Globus pallidus (tissue), 1 donor: Measurements from ENCODE around the gene ERC1.

Experiments
- DNase-seq: peaks from one replicate; pipeline ENCODE4 v3.0.0-alpha.2; 2015; ENCODE audit warnings: low spot score

ERC1 gene

DNA sequence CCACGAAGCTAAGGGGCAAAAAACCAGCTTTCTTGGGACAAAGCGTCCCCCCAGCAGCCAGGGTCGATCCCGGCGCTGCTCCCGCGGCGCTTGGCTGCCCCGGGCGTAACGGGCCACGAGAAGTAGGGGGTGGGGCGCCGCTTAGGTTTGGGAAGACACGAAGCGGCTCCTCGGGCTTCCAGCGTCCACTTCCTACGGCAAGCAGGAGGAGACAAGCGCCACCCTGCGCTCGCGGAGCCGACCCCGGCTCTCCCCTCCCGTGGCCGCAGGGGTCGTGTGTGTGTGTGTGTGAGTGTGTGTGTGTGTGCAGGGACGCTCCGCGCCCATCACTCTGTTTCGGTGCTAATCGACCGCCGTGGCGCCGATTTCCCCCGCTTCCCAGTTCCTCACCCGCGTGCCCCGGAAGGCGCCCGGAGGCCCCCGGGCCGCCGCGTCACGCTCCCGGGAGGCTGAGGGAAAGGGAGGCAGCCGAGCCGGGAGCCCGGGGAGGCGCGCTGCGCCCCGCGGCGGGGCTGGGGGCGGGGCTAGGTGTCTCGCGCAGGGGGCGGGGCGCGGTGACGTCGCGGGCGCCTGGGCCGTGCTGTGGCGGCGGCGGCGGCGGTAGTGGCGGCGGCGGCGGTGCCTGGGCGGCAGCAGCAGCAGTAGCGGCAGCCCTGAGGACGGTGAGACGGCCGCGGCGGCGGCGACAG, at the start of gene ERC1:
TSS of gene ERC1 (plus strand) at position 563 of the 689 bp plus-strand sequence. CDS start 36,681 bp downstream, outside the sequence.
- DNase-seq: peak; percentile 85

DNA sequence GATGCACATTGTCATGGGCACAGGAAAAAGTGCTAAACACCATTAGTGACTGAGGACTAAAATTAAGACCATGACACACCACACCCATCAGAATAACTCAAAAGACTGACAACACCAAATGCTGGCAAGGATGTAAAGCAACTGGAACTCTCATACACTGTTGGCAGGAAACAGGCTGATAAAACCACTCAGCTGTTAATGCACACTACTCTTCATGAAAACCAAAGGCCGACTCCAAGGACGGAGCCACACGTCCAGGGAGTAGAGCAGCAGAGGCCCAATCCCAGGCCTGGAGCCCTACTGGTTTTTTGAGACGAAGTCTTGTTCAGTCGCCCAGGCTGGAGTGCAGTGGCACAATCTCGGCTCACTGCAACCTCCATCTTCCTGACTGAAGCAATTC, 48.0 kb upstream of the ERC1 start:
- DNase-seq: no peak

DNA sequence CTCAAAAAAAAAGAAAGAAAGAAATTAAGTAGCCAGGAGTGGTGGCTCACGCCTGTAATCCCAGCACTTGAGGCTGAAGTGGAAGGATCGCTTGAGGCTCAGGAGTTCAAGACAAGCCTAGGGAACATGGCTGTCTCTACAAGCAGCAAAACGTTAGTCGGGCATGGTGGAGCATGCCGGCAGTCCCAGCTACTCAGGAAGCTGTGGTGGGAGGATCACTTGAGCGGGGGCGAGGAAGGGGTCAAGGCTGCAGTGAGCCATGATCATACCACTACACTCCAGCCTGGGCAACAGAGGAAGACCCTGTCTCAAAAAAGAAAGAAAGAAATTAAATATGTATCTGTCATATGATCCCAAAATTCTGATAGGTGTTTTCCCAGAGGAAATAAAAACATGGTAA, 46.8 kb upstream of the ERC1 start:
- DNase-seq: no peak

DNA sequence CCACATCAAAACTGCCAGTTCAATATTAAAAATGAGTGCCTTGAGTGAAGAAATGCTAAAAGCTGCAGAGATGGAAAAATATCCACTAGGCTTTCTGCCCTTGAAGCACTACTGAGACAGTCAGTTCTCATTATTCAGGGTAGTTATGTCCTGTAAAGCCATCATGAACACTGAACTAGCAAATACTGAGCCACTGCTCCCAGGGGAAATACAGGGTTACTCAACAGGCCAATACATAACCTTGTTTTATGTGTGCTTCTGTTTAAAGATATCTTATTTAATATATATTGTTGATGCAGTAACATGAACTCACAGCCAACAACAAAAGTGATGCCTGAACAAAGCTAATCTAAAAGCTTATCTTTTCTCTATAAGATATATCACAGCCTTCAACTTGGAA, 44.8 kb upstream of the ERC1 start:
- no peak for DNase-seq

DNA sequence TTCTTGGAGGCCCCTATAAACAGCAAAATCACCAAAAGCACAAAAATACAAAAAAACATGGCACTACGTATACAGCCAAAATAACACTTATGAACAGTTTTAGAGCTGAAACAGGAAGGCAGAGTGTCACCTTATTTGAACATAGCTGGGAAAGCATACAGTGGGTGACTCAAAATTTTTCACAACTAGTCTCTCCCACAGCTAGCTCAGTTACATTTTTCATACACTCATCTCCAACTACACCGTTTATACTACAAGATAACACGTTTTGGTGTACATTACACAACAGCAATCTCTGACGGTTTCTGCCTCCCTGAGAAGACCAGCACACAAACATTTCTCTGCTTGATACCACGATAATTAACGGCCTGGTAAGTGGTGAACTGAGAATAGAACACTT, 44.4 kb upstream of the ERC1 start:
- DNase-seq: no peak

DNA sequence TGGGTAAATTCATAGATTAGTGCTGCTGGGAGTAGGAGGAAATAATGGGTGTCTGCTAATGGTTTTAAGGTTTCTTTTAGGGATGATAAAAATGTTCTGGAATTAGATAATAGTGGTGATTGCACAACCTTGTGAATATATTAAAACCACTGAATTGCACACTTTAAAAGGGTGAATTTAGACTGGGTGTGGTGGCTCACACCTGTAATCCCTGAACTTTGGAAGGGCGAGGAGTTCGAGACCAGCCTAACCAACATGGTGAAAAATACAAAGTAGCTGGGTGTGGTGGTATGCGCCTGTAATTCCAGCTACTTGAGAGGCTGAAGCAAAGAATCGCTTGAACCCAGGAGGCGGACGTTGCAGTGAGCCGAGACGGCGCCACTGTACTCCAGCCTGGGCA, 42.8 kb upstream of the ERC1 start:
- DNase-seq: no peak

DNA sequence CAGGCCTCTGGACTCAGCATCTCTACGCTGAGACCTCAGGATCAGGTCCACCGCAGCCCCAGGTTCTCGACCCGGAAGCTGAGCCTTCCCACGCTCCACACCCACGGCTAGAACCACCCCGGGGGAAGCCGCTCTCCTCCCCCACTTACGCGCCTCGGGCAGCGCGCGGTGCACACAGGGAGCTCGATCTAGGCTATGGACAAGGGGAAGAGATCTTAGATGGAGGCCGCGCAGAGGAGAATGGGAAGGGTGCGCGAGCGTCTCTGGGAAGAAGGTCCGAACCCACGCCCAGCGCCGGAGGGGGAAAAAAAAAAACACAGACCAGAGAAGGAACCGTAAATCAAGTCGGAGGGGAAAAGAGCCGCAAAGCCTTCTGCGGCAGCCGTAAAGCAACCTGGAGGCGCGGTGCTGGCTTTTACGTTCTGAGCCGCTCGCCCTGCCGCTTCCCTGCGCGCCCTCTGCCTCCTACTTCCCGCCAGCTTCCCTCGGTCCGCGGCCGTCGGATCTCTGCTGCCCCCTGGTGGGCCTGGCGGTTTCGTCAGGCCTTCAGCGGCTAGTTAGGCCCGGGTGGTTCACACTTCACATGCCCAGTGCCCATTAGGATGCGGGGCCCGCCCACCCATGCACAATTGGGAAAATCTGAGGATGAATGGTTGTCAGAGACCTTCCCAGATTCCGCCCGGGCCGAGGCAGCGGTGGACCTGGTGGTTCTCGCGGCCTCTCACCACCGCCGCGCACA, 41.4 kb upstream of the ERC1 start, which contains the start of gene RAD52:
TSS of gene RAD52 (minus strand) at position 242 of the 739 bp plus-strand sequence. CDS start 16,636 bp downstream, outside the sequence.
- peak; percentile 98 for DNase-seq

DNA sequence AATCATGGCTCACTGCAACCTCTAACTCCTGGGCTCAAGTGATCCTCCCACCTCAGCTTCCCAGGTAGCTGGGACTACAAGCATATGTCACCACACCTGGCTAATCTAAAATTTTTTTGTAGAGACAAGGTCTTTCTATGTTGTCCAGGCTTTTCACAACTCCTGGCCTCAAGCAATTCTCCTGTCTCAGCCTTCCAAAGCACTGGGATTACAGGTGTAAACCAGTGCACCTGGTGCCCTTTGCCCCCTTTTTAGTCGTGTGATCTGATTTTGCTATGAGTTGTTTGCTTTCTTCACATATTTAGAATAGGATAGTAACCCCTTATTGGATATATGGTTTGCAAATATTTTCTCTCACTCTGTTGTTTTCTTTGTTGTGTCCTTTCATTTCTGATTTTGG, 39.8 kb upstream of the ERC1 start:
- no peak for DNase-seq

DNA sequence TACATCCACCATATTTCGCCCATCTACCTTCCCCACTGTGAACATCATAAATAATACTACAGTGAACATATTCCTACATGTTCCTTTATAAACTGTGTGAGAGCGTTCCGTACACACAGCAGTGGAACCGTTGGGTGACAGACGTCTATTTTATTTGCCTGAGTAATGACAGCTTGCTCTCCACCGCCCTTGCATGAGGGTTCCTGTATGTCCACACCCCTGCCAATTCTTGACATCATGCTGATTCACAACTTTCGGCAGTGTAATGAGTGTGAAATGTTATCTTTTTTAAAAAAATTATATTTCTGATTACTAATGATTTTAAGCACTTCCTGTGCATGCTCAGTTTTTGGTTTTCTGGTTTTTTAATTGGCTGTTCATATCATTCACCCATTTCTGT, 37.2 kb upstream of the ERC1 start:
- no peak for DNase-seq

DNA sequence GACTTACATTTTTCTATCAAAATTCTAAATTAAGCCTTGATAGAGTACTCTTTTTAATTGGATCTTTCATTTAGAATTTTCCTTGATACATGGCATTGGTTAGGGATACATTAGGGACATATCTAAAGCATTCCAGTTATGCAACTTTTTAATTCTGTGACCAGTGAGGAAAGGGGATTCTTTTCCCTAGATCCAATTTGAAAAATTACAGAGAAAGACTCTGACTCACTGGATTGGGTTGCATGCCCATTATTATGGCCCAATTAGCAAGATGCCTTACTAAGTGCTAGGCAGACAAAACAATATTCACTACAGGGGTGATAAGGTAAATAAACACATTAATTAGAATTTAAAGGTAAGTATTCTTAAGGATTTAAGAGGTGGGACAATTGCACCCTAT, 36.3 kb upstream of the ERC1 start:
- no peak for DNase-seq

DNA sequence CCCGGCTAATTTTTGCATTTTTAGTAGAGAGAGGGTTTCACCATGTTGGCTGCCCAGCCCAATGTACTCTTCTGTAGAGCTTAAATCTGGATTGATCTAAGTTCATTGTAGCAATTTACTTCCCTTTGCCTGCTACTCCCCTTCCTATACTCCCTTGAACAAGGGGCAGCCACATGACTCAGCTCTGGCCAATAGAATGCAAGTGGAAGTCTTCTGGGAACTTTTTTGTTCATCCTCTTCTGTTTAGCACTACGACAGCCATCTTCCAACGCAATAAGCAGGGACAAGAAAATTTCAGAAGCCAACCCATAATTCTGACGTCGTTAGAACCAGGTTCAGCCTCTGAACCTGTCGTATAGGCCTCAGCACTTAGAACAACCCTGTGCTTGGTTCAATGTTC, 35.1 kb upstream of the ERC1 start:
- DNase-seq: no peak

DNA sequence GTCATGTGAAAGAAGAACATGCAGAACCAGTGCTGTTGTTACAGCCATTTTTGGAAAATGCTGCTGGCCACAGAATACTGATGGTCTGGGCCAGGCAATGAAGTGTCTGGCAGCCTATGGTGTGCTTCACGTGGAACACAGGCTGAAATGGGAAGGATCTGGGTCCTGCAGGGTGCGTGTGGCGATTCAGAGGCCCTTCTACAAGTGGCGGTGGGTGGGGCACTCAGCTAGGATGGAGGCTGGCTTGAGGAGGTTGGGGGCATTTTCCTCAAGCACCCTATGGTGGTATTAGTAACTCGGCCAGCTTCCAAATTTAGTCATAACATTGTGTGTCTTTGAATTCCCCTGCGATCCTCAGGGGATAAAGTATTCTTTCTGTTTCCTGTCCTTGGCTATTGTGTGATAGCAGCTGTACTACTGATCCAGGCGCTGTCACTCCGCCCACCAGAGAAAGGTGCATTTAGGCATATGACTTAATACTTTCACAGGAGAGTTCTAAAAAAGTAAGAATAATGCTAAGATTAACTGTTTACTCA, 32.4 kb upstream of the ERC1 start:
- DNase-seq: no peak

DNA sequence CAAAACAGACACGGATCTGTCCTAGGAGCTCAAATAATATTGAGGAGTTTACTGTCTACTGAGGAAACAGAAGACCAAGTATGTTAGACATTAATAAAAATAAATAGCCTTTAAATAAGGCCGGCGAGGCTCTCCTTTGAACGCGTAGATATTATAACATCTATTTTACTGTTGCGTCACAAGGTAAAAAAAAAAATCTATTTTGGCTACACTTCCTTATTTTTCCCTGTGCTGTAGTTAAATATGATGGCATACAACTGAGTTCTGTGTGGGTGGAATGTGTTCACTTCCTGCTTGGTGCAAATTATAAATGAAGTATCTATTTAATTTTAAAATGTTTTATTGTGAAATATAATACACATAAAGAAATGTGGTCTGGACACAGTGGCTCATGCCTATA, 24.3 kb upstream of the ERC1 start:
- no peak for DNase-seq

DNA sequence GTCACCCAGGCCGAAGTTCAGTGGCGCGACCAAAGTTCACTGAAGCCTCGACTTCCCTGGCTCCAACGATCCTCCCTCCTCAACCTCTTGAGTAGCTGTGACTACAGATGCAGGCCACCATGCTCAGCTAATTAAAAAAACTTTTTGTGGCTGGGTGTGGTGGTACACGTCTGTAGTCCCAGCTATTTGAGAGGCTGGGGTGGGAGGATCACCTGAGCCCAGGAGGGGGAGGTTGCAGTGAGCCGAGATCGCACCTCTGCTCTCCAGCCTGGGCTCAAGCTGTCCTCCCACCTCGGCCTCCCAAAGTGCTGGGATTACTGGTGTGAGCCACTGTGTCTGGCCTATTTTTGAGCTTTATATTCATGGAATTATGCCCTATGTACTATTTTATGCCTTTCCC, 23.4 kb upstream of the ERC1 start:
- DNase-seq: no peak

DNA sequence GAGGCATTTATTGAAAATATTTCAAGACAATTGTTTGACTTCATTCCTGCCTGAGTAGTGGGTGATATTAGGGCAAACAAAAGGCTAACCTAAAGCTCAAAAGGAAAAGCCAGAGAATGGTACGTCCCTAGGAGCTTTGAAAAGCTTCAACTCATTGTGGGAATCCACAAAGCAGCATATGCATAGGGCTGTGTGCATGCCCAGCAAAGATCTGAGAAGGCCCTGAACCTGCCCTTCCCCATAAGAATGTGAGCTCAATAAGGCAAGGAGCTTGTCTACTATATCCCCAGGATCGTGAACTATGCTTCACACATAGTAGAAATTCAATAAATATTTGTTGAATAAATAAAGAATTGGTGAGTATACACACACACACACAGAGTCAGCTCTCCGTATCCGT, 22.5 kb upstream of the ERC1 start:
- DNase-seq: no peak

DNA sequence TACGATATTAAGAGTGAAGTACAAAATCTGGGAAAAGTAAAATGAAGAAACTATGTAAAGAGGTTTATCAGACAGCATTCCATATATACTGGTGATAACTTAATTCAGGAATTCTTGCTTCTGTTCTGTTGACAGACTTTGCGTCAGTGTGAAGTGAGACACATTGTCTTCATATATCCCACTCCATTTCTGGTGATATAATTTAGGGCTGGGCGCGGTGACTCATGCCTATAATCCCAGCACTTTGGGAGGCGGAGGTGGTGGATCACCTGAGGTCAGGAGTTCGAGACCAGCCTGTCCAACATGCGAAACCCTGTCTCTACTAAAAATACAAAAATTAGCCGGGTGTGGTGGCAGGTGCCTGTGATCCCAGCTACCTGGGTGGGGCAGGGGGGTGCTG, 21.2 kb upstream of the ERC1 start:
- DNase-seq: no peak

DNA sequence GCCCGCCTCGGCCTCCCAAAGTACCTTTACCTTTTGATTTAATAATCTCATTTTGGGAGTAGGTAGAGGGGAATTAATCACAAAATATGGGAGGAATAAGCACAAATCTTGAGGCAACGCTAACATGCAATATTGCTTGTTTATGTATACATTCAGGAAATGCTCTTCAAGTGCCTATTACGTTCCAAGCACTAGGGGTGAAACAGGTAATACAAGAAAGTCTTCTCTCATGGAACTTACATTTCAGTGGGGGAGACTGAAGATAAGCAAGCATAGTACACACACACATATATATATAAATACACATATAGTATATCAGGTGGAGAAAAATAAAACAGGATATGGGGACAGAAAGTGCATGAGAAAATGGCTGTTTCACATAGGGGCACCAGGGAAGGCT, 19.0 kb upstream of the ERC1 start:
- no peak for DNase-seq

DNA sequence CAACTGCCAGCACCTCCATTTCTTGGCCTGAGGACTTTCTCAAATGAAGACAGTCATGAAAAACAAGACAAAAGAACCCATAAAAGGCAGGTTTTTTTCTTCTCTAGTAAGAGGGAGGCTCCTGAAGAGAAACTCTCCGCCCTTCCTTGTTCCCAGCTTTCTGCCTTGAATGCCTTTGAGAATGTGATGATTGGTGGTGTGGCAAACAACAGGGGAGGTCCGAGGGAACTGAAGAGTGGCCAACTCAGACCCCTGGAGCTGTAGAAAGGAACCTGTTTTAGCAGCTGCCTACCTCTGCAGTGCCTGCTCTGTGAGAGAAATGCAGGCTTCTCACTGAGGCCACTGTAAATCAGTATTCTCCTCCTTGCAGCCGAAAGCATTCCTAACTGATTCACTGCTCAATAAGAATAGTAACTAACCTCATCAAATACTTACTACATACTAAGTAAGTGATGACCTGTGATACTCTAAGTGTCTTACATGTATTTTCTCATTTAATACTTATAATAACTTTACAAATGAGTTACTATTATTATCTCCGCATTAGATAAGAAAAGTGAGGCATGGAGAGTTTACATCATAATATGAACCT, 16.7 kb upstream of the ERC1 start:
- DNase-seq: no peak

DNA sequence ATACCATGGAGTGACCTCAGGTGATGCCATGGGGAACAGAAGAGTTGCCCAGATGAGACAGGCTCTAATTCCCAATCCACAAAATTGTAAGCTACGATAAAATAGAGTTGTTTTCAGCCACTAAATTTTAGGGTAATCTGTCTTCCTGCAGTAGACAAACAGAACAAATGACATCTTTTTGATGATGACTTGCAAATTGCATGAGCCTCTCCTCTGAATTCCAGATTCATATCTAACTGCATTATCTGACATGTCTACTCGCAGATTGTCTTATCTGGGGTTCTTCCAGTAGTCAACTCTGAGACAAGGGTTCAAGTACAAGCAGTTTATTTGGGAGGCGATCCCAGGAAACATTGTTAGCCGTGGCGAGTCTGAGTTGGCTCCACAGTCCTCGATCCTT, 14.4 kb upstream of the ERC1 start:
- no peak for DNase-seq

DNA sequence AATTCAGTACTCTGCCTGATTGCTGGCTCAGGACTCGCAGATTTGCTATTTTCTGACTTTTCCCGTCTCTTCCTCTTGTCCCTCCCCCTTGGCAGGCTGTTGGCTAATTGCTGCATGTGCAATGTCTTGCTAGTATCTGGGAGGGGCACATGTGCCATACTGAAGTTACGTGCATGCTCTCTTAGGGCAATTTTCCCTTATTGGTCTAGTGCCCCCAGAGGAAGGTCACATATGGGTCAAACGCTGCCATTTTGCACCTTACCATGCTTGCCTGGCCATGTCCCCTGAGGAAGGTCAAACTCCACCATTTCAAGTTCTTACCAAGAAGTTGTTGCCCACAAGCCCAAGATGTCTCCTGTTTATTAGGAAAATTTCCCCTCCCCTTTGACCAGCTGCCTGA, 13.9 kb upstream of the ERC1 start:
- DNase-seq: no peak

DNA sequence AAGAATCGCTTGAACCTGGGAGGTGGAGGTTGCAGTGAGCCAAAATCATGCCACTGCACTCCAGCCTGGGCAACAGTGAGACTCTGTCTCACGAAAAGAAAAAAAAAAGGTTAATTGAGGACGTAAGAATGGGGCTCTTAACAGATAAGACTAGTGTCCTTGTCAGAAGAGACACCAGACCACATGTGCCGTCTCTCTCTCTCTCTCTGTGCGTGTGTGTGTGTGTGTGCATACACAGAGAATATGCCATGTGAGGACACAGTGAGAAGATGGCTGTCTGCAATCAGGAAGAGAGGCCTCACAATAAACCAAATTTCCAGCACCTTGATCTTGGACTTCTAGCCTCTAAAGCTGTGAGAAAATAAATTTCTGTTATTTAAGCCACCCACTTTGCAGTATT, 11.7 kb upstream of the ERC1 start:
- no peak for DNase-seq

DNA sequence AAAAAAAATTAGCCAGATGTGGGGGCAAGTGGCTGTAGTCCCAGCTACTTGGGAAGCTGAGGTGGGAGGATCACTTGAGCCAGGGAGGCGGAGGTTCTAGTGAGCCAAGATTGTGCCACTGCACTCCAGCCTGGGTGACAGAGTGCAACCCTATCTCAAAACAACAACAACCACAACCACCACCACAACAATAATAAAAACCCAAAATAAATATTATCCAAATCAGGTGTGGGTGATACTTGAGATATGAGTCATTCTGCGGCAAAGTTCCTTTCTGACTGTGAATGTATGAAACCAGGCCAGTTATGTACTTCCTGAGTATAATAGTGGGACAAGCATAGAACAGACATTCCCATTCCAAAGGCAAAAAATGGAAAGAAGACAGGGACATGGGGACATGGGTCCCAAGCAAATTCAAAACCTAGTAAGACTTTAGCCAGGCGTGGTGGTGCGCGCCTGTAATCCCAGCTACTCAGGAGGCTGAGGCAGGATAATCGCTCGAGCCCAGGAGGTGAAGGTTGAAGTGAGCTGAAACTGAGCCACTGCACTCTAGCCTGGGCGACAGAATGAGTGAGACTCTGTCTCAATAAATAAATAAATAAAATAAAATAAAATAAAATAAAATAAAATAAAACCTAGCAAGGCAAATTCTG, 9.7 kb upstream of the ERC1 start:
- no peak for DNase-seq

DNA sequence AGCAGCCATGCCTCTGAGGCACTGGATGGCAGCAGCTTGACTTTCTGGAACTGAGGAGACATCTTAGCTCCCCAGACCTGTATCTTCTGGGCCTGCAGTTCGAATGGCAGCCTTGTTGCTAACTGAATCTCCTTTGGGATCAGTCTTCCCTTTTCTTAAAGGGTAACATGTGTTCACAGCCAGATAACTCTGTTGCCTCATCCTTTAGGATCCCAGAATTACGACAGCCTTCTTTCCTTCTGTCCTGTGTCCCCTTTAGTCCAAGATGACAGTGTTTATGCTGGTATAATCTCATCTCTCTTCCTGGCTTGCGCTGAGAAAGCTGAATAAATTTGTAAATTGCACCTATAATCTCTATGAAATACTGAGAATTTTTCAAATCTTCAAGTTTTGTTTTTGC, 9.1 kb upstream of the ERC1 start:
- no peak for DNase-seq
